HG02884 (cell line): ENCODE data around the gene NAA10.

Source experiments
- ATAC-seq: cut with Tn5 transposase; IDR thresholded peaks from one replicate; pipeline ENCODE4 v1.9.1; 2021; ENCODE audit warnings: mild to moderate bottlenecking, moderate library complexity; ENCODE audit not compliant: unreplicated experiment

Gene NAA10

DNA sequence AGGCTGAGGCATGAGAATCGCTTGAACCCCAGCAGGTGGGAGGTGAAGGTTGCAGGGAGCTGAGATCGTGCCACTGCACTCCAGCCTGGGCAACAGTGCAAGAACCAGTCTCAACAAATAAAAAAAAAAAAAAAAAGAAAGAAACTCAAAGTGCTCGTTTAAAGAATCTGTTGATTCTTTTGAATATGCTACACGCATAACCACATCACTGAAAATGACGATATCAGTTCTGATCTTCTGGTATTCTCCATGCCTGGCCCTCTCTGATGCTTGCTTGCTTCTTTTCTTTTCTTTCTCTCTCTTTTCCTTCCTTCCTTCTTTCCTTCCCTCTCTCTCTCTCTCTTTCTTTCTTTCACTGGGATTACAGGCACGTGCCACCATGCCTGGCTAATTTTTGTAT is 23.0 kb downstream of the NAA10 start:
- ATAC-seq = no peak

DNA sequence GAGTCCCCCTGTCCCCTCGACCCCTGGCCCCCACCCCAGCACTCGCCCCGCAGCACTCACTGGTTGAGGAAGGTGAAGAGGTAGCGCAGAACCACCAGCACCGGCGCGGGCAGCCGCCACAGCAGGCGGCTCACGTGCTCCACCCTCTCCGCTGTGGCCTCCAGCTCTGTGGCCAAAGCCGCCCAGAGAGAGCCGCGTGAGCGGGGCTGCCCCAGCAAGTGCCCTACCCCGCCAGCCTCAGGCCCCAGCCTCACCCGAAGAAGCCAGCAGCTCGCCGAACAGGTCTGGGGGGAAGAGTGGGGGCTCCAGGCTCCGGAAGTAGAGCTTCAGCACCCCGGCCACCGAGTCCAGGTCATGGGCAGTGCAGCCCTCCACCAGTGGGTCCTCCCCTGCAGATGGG is 24.4 kb downstream of the NAA10 start:
- ATAC-seq = no peak

DNA sequence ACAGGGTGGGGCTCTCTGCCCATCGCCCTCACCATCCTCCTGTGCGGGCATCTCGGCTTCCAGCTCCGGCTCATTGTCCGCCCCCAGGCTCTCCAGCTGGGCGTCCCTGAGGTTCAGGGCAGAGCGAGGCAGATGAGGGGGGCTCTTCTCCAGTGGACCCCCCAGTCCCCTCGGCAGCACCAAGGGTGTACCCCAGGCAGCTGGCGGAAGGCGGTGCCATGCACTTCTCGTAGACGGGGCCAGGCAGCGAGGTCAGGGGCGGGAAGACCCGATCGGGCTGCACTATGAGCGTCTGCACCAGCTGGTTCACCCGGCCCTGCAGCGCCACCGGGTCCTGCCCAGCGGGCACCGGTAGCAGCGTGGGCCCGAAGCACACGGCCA is 24.9 kb downstream of the NAA10 start:
- no peak for ATAC-seq

GRCh38 chrX:153909024-153909979 is 25.5 kb downstream of the NAA10 start:
- ATAC-seq = no peak

GRCh38 chrX:153908219-153908860 is 26.5 kb downstream of the NAA10 start:
- no peak for ATAC-seq

DNA sequence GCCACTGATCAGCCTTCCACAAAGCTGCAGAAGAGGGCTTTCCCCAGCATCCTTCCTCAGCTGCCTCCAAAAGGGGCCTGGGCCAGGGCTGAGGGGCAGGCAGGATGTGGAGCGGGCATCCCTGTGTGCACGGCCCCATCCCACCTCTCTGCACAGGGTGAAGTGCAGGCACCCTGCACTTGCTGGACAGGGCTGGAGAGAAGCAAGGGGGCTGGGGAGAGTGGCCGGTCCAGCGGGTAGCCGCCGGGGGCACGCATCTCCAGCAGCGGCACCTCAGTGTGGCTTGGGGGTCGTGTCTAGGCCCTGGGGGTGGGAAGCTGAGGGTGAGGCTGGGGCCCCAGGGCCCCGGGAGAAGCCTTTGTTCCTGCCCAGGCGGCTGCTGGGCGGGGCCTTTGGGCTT is 27.4 kb downstream of the NAA10 start:
- ATAC-seq = no peak

GRCh38 chrX:153906126-153906917 is 28.5 kb downstream of the NAA10 start:
- ATAC-seq = no peak

DNA sequence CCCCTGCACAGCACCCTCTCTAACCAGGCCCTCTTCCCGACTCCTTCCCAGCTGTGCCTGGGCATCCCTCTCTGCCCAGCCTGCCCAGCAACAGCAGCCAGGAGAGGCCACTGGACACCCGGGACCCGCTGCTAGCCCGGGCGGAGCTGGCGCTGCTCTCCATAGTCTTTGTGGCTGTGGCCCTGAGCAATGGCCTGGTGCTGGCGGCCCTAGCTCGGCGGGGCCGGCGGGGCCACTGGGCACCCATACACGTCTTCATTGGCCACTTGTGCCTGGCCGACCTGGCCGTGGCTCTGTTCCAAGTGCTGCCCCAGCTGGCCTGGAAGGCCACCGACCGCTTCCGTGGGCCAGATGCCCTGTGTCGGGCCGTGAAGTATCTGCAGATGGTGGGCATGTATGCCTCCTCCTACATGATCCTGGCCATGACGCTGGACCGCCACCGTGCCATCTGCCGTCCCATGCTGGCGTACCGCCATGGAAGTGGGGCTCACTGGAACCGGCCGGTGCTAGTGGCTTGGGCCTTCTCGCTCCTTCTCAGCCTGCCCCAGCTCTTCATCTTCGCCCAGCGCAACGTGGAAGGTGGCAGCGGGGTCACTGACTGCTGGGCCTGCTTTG is 29.2 kb downstream of the NAA10 start:
- ATAC-seq = no peak

DNA sequence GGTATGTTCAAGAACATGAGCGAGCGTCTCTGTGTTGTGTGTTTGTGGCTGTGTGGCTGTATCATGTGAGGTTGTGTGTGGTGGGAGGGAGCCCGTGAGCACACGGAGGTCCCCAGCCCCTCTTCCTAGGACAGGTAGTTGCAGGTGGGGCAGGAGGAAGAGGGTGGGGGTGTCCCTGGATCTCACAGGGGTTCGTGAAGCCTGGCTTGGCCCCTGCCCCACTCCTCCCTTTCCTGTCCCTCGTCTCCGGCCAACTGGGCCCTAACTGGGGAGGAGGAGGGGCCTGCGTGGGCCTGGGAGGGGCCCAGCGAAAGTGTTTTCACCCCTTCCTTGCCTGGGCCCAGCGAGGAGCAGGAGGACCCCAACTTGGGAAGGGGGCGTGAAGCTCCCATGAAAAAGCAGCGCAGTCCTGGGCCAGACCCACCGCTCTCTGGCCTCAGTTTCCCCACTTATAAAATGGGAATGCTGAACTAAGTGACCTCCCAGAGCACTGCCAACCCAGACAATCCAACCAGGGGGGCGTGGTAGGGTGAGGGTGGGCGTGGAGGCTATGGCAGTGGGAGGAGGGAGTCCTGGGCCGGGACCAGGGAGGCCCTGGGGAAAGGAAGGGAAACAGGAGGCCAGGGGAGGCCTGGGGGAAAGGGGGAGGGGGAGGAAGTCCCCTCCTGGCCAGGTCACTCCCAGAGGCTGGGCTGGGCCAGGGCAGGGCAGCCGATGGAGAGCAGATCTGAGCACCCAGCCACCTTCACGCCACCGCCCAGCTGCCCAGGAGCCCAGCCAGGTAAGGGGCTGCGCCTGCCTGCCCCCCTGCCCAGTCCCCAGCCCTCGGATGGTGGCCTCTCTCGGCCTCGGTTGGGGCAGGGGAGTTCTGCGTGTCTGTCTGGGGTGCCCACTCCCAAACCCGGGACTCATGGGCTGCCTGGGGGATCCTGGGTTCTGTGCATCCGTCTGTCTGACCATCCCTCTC is 30.6 kb downstream of the NAA10 start, which contains the start of gene AVPR2:
TSS of gene AVPR2 (plus strand) at position 683 of the 967 bp plus-strand sequence. CDS start 473 bp downstream, outside the sequence.
- ATAC-seq = no peak

DNA sequence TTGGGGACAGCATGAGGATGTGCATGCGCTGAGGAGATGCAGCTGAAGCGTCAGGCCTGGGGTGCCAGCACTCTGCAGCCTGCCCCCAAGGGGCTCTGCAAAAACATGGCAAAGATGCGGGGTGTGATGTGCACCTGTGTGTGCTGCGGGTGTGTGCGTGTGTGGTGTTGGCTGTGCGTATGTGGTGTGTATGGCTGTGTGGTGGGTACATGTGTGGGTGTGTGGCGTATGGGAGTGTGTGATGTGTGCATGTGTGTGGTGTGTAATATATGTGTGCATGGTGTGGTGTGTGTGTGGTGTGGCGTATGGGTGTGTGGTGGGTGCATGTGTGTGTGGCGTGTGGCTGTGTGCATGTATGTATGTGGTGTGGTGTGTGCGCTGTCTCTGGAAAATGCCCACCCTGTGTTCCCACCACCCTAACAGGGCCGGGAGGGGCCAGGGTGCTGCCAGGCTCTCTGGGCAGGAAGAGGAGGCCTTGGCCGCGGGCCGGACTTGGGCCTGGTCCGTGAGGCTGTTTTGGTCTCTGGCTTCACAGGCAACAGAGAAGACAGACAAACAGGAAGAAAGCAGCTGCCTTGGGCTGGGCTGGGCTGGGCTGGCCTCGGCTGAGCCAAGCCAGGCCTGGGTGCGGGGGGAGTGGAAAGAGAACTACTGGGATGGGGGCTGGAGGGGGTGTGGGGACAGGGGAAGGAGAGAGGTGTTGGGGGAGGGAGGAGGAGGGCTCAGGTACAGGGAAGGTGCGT is 31.4 kb downstream of the NAA10 start:
- no peak for ATAC-seq

DNA sequence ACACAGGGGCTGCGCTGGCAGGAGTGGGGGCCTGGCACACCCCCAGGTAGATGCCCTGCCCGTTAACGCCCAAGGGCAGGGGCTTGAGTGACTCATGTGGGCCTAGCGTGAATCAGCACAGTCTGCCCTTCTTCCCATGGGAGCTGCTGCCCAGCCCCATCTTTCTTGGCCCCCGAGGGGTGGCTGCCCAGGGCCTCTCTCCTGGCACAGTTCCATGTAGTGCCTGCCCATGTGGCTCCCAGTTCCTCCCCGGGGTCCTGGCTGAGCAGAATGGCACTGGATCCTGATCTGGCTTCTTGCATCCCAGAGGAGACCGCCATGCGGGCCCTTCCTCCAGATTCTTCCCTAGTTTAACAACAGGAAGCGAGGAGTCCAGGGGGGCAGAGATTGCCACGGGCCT is 32.5 kb downstream of the NAA10 start:
- ATAC-seq = no peak

GRCh38 chrX:153901753-153902140 is 33.1 kb downstream of the NAA10 start:
- no peak for ATAC-seq

DNA sequence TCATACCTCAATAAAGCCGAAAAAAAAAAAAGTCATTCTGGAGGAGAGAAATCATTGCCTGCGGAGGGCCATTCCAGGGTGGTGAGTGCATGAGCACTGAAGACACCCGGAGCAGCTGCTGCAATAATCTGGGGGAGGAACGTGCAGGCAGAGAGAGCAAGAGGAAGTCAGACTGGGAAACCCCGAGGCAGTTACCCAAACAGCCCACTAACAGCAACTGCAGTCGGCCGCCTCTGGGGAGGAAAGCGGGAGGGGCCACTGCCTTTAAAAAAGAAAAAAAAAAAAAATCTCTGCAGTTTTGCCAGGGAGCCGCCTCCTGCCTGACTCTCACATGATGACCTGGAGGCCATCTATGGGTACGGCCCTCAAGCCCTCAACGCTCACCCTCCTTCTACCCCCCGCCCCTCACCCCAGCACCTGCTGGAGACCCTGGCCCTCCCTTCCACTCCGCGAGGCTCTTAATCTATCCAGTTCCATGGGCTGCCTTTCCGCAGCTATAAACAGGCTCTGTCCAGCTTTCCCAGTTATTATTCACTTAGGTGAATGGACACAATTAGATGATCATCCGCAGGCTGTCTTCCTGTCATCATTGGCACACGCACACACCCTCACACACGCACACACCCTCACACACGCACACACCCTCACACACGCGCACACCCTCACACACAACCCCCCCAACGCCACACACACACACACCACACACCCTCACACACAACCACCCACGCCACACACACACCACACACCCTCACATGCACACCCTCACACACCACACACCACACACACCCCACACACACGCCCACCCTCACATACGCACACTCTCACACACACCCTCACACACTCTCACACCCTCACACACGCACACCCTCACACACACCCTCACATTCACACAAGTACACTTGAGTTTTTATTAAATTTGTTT is 33.7 kb downstream of the NAA10 start:
- ATAC-seq = peak; percentile 62

DNA sequence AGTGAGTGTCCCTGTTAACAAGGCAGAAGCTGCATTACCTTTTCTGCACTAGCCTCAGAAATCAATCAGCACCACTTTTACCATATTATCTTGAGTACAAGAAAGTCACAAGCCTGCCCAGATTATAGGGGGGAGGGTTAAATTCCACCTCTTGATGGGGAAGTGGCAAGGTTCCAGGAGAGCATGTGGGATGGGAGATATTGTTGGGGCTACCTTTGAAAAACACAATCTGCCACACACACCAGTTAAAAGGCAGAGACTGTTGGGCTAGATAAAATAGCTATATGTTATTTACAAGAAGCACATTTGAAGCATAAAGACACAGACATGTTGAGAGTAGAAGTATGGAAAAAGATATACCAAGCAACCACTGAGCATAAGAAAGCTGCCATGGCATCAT is 36.9 kb downstream of the NAA10 start:
- no peak for ATAC-seq

DNA sequence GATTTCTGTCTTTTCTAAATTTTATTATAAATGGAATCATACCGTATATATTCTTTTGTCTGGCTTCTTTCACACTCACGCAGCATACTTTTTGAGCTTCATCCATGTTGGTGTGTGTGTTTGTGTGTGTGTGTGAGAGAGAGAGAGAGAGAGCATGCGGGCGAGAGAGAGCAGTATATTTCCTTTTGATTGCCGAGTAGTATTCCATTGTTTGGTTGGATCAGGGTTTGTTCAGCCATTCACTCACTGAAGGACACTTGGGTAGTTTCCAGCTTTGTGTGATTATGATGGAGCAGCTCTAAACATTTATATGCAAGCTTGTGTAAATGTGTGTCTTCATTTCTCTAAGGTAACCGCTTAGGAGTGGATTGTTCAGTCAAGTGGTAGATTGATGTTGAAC is 45.7 kb downstream of the NAA10 start:
- no peak for ATAC-seq

GRCh38 chrX:153888344-153888743 is 46.5 kb downstream of the NAA10 start:
- no peak for ATAC-seq

DNA sequence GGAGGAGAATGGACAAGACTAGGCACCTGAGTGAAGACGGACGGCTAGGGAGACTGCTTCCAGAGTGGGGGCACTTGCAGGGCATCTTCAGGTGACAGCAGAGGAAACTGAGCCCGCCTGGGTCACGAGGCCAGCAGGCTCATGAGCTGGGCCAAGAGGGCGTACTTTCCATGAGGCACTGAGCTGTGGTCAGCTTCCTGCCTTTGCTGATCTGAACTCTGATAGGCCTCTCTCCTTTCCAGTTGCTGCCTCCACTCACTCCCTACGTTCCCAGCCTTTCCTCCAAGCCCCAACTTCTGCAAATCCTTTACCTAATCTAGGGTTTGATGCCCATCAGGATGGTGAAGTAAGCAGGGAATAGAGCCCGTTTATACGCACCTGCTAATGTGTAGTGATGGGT is 47.5 kb downstream of the NAA10 start:
- no peak for ATAC-seq

DNA sequence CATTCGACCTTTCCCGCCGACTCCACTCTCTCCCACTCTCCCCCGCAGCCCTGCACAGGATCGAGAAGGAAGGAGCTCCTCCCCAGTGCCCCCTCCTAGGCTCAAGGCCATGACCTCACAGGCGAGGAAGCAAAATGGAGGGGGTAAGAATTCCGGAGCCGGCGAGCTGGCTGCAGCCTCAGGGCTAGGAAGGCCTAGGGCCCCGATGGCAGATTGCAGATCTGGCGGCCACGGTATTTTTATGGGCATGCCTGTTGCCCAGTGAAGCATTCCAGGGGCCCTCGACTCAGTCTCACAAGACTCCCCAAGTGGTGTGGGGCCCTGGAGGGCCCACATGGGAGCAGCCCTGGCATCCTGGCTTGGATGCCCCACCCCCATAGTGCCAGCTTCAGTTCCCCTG is 47.9 kb downstream of the NAA10 start:
- ATAC-seq = no peak
